Suprapubic skin (tissue), 4 donors: Measurements from ENCODE around the gene TNFRSF13B. TPM values are rescaled to one million over a fixed set of nuclear protein-coding genes. Genes with fewer than 3 reads are reported as not detected.
"Not testable (repeated sequence)": the region's sequence is repeated elsewhere in the genome, so short reads cannot be mapped to it uniquely, and the experiment has no call there.

ENCODE experiments used
- DNase-seq, 2 donors: peaks; one replicate each; pipeline ENCODE4 v3.0.0-alpha.2; 2019; ENCODE audit warnings: low spot score in 2 of 2
- H3K27ac ChIP-seq: fragments of 200-600 bp; sonication (generic); one replicate; pipeline ENCODE4 v1.5.1; 2019
- H3K27me3 ChIP-seq: fragments of 200-600 bp; sonication (generic); one replicate; pipeline ENCODE4 v1.5.1; 2019
- H3K36me3 ChIP-seq: fragments of 200-600 bp; sonication (generic); one replicate; pipeline ENCODE4 v1.5.1; 2019
- H3K4me1 ChIP-seq: fragments of 200-600 bp; sonication (generic); one replicate; pipeline ENCODE4 v1.5.1; 2019
- H3K4me3 ChIP-seq: fragments of 200-600 bp; sonication (generic); one replicate; pipeline ENCODE4 v1.5.1; 2019; ENCODE audit warnings: mild to moderate bottlenecking
- H3K9me3 ChIP-seq: fragments of 200-600 bp; sonication (generic); one replicate; pipeline ENCODE4 v1.5.1; 2019
- EP300 ChIP-seq: sonication (generic); formaldehyde crosslinking; IDR thresholded peaks from one replicate; pipeline ENCODE4 v1.6.1; 2017; ENCODE audit warnings: antibody characterized with exemption
- POLR2A ChIP-seq, 2 donors: fragments of 450-650 bp; IDR thresholded peaks; one replicate each; pipeline ENCODE4 v1.6.1; 2017; ENCODE audit warnings: antibody characterized with exemption in 2 of 2, mild to moderate bottlenecking in 2 of 2, moderate library complexity in 2 of 2
- POLR2AphosphoS5 ChIP-seq, 3 donors: sonication (generic); formaldehyde crosslinking; IDR thresholded peaks; one replicate each; pipeline ENCODE4 v1.6.1; 2017; ENCODE audit warnings: antibody characterized with exemption in 3 of 3
- whole genome bisulfite sequencing: methylation state at CpG from one replicate; pipeline ENCODE4 v1.1.5; 2018; 5-methylcytosine and 5-hydroxymethylcytosine counted together
- total RNA-seq, 4 donors: library from RNA; depleted of rRNA; stranded (reverse); fragments of >200 nt; gene quantifications; one replicate each; pipeline ENCODE4 v1.1.0, GENCODE V29; 2016
- TF ChIP-seq, protein P1 (sequence below), 2 donors: fragments of 200-600 bp in 1 of 2; fragments of 450-650 bp in 1 of 2; sonication (generic) in 1 of 2; IDR thresholded peaks; one replicate each; pipeline ENCODE4 v1.5.1; 2016 to 2019; ENCODE audit warnings: antibody characterized with exemption in 2 of 2, mild to moderate bottlenecking in 1 of 2, moderate library complexity in 1 of 2

Gene TNFRSF13B
- total RNA-seq, 4 donors from 2014 or later, result 3.8 TPM; not detected in 3

DNA sequence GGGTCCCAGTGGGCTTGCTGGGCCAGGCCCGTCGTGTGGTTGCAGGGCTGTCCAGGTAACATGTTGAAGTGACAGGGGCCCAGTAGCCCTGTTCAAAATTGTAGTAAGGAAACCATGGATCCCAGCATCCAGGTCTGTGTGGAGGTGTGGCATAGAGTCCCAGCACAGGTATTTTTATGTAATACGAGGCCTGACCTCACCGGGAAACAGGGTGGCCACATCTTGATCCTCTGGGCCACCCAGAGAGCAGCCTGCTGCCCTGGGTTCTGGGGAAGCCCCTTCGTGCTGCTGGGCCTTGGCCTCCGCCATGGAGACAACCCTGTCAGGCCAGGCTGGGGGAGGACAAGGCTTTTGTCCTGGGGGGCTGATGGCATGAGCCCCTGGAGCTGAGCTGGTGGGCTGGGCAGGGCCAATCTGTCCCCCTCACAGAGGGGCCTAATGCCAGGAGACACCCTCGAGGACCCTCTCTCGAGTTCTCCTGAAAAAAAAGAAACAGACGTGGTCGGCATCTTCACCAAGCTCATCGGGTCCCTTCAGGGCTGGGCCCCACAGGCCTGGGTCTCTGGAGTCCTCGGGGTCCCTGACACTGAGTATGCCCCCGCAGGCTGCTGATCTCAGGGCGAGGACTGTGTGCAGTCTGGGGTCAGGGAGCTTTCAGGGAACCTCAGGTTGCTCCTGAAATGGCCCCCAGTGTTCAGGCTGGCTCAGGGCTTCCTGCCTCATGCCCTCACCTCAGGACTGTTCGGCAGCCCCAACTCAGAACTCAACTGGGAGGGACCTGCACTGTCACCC lies 47.8 kb downstream of the TNFRSF13B start:
- Histone ChIP-seq H3K4me3 (no peak overlapping the region), H3K36me3 (no peaks in the 10 kb centered on the region), H3K27ac (no peak overlapping the region), H3K9me3 (no peaks in the 10 kb centered on the region), H3K27me3 (no peaks in the 10 kb centered on the region), H3K4me1 (no peaks in the 10 kb centered on the region)
- peak in 1 of 2 donors; percentile 66 for DNase-seq
- TF ChIP-seq, protein P1, sequence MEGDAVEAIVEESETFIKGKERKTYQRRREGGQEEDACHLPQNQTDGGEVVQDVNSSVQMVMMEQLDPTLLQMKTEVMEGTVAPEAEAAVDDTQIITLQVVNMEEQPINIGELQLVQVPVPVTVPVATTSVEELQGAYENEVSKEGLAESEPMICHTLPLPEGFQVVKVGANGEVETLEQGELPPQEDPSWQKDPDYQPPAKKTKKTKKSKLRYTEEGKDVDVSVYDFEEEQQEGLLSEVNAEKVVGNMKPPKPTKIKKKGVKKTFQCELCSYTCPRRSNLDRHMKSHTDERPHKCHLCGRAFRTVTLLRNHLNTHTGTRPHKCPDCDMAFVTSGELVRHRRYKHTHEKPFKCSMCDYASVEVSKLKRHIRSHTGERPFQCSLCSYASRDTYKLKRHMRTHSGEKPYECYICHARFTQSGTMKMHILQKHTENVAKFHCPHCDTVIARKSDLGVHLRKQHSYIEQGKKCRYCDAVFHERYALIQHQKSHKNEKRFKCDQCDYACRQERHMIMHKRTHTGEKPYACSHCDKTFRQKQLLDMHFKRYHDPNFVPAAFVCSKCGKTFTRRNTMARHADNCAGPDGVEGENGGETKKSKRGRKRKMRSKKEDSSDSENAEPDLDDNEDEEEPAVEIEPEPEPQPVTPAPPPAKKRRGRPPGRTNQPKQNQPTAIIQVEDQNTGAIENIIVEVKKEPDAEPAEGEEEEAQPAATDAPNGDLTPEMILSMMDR (IDR thresholded peaks at IDR 0.05), result no peak
- TF ChIP-seq POLR2AphosphoS5 (IDR thresholded peaks at IDR 0.05) (no peak), EP300 (no peak), POLR2A (IDR thresholded peaks at IDR 0.05) (no peak)
- WGBS, result 95% methylated on average over 8 of the region's 15 CpGs

DNA sequence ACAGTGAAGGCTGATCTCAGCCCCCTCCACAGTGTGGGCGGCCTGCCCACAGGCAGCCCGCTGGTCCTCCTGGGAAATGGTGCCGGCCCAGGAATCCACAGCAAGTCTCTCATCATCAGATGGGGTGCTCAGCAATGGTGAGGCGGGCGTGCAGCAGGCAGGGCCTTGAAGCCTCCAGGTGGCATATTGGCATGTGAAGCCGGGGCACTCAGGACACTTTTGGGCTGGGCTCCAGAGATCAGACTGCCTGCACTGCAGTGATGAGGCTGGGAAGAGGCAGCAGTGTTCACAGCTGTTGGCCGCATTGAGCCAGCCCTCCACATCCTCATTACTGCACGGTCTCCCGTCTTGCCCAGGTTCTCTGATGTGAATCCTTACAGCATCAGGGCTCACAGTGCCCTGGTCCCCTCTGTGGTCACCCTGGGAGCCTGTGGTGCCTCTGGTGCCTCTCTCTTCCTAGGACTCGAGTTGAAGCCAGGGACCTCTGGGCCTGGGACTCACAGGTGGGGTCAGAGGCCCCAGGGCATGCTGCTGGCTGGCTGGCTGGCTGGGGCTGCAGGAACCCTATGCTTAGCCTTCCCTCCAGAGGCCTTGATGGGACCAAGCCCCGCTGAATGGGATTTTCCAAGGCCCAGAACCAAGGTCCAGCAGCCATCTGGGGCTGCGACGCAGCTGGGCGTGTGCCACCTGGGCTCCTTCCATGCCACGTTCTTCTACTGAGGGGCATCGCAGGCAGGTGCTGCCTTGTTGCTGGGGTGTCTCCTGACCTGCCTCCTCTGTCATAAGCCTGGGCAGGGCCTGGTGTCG lies 48.6 kb downstream of the TNFRSF13B start:
- Histone ChIP-seq H3K36me3 (no peaks in the 10 kb centered on the region), H3K27ac (no peak overlapping the region), H3K9me3 (no peaks in the 10 kb centered on the region), H3K27me3 (no peaks in the 10 kb centered on the region), H3K4me1 (no peaks in the 10 kb centered on the region), H3K4me3 (no peak overlapping the region)
- 87% methylated on average over 15 of the region's 17 CpGs for WGBS
- TF ChIP-seq POLR2AphosphoS5 (IDR thresholded peaks at IDR 0.05) (no peak), EP300 (no peak)
- TF ChIP-seq, protein P1 (IDR thresholded peaks at IDR 0.05), result no peak
- peak in 1 of 2 donors; percentile 61 for DNase-seq

- WGBS, result 92% methylated on average over 3 of the region's 4 CpGs
- H3K36me3 ChIP-seq, result no peaks in the 10 kb centered on the region
- H3K27me3 ChIP-seq, result no peaks in the 10 kb centered on the region
Observed at GRCh38 chr17:16922386-16923096, 49.4 kb downstream of the TNFRSF13B start.

GRCh38 chr17:16921451-16921850 lies 50.5 kb downstream of the TNFRSF13B start:
- not testable (repeated sequence) for H3K27me3 ChIP-seq, DNase-seq, H3K4me1 ChIP-seq, H3K27ac ChIP-seq, H3K9me3 ChIP-seq, H3K4me3 ChIP-seq, H3K36me3 ChIP-seq
- WGBS, result 87% methylated on average over 6 of the region's 6 CpGs

More at GRCh38 chr17:16922386-16923096, 49.4 kb downstream of the TNFRSF13B start:
- no peak overlapping the region for H3K4me3 ChIP-seq
- TF ChIP-seq EP300 (no peak), POLR2AphosphoS5 (IDR thresholded peaks at IDR 0.05) (no peak), POLR2A (IDR thresholded peaks at IDR 0.05) (no peak)
- TF ChIP-seq, protein P1 (IDR thresholded peaks at IDR 0.05), result no peak
- H3K4me1 ChIP-seq, result no peaks in the 10 kb centered on the region
- no peak overlapping the region for H3K27ac ChIP-seq
- DNase-seq, result peak in 1 of 2 donors; percentile 1
- H3K9me3 ChIP-seq, result no peaks in the 10 kb centered on the region

- Histone ChIP-seq H3K27ac (no peak overlapping the region), H3K36me3 (no peaks in the 10 kb centered on the region), H3K9me3 (no peaks in the 10 kb centered on the region), H3K27me3 (no peaks in the 10 kb centered on the region), H3K4me1 (no peaks in the 10 kb centered on the region), H3K4me3 (no peak overlapping the region)
- peak in 1 of 2 donors; percentile 38 for DNase-seq
- TF ChIP-seq POLR2AphosphoS5 (IDR thresholded peaks at IDR 0.05), result no peak
- no peak for TF ChIP-seq POLR2A (IDR thresholded peaks at IDR 0.05)
- TF ChIP-seq, protein P1 (IDR thresholded peaks at IDR 0.05), result no peak
- no peak for TF ChIP-seq EP300
- 80% methylated on average over 8 of the region's 8 CpGs for WGBS
Observed at GRCh38 chr17:16920628-16921020, 51.3 kb downstream of the TNFRSF13B start.
